ENCODE data around the gene FRRS1. TPM values are rescaled to one million over a fixed set of nuclear protein-coding genes. Genes with fewer than 3 reads are reported as not detected.

Gene FRRS1
- polyA plus RNA-seq, 3 donors from 2014 or later = 0.10 TPM; not detected in 2

DNA sequence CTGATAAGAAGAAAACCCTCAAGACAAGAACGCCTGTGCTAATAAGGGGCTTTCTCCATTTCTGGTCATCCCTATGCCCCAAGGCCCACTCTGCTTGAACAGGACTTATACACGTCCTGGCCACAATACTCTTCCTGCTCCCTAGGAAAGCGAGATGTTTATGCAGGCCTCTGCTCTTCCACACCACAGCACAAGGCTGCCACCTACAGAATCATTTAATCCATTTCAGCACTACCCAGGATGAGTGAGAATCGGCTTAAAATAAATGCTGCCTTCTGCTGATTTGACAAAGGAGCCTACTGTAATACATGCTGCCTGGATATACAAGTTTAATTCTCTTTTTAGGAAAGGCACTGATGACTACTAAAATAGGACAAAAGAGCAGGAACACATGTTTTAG lies 29.4 kb downstream of the FRRS1 start:
- Mint-ChIP-seq H3K9me3 (no peaks in the 10 kb centered on the region), H3K27me3 (ENCODE audit: low read depth in 3 of 3) (peaks cover 0 to 4% (median 1%) of the 10 kb centered on the region in 3 donors), H3K4me3 (no peak overlapping the region), H3K27ac (no peak overlapping the region), H3K36me3 (peaks cover 0 to 4% (median 3%) of the 10 kb centered on the region in 3 donors), H3K4me1 (no peaks in the 10 kb centered on the region)
- DNase-seq = no peak

DNA sequence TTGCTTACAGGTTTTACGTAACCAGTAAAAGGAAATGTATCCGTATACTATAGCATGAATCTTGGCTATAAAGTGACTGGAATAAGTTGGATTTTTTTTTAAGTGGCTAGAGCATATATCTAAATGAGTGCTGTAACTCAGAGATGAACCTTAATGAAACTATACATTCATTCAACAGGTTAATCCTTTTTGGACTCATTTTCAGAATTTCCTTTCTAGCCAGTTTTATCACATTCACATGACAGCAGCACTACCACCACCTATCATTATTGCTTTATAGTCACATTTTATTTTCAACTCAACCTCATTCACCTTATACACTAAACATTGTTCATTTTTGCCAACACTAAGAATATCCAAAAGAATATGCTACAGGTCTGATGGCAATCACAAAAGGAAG lies 30.6 kb downstream of the FRRS1 start:
- peaks cover 0 to 4% (median 3%) of the 10 kb centered on the region in 3 donors for H3K36me3 Mint-ChIP-seq
- no peak overlapping the region for H3K27ac Mint-ChIP-seq
- H3K9me3 Mint-ChIP-seq = no peaks in the 10 kb centered on the region
- H3K27me3 Mint-ChIP-seq (ENCODE audit: low read depth in 3 of 3) = peaks cover 0 to 2% (median 1%) of the 10 kb centered on the region in 3 donors
- no peak for DNase-seq
- no peak overlapping the region for H3K4me3 Mint-ChIP-seq
- H3K4me1 Mint-ChIP-seq = no peaks in the 10 kb centered on the region

DNA sequence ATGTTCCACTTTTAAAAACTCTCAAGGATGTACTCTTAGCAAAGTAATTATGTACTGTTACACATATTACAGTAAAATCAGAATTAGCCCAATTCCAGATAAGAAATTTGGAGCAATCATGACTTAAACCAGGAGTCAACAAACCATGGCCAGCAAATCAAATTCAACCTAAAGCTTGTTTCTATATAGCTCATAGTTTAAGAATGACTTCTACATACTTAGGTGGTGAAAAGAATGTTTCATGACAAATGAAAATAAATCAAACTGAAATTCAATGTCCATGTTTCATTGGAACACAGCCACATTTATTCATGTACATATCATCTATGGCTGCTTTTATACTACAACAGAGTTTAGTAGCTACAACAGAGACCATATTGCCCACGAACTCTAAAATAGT lies 35.1 kb downstream of the FRRS1 start:
- no peaks in the 10 kb centered on the region for H3K4me1 Mint-ChIP-seq
- no peak for DNase-seq
- peaks cover 0 to 3% (median 0%) of the 10 kb centered on the region in 3 donors for H3K36me3 Mint-ChIP-seq
- H3K9me3 Mint-ChIP-seq = no peaks in the 10 kb centered on the region
- H3K27ac Mint-ChIP-seq = no peak overlapping the region
- no peak overlapping the region for H3K4me3 Mint-ChIP-seq
- peaks cover 0 to 4% (median 0%) of the 10 kb centered on the region in 3 donors for H3K27me3 Mint-ChIP-seq (ENCODE audit: low read depth in 3 of 3)

DNA sequence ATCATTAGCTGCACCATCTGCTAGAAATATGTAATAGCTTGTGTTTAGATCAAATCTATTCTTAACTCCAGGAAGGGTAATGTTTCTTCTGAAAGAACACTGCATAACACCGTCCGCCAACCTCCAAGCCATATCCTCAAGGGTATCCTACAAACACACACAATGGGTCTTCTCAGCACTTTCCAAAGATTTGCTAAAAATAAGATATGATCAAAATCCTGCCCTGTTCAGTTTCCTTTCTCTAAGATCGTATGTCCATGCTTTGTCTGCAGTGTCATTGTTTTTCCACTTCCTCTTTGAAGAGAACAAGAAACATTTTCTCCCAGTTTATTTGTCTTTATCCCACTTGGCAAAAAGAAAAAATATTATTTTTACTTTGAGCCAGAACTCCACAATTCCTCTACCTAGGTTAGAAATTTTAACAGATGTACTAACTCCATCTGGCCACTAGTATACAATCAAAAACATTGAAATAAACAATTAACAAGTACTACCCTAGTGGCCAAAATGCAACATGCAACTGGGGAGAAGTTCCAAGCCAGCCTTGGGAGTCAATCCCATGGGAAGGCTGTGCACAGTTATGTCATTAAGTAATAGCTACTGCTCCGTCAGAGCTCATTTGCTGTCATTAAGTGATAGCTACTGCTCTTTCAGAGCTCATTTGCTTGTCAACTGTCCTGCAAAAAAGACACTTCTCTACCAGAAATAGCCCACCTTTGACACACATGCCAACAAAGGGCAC lies 37.8 kb downstream of the FRRS1 start:
- no peak overlapping the region for H3K4me3 Mint-ChIP-seq
- peaks cover 0 to 3% (median 0%) of the 10 kb centered on the region in 3 donors for H3K36me3 Mint-ChIP-seq

DNA sequence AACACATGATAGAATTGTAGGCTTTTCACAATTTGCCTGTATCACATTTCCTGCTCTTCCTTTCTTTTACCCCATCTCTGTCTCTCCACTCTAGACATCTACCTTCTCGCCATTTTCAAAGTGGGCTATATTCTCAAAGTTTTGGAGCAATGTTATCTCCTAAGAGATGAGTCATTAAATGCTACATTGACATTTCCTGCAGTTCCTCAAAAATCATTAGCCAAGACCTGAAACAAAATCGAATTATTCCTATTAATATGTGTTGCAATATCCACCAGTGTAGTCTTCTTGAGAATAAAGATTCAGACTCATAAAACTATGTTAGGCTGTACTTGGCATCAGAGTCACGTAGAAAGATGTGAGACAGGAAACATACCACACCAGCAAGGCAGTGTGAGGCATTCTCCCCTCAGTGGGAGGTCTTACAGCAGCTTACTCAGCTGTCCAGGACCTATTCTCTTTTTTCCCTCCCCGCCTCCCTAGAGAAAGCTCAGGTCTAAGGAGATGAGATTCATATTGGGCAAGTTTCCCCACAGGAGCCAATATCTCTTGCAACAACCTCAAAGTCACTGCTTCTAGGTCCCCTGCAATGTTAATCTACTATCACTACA lies 38.8 kb downstream of the FRRS1 start:
- no peaks in the 10 kb centered on the region for H3K36me3 Mint-ChIP-seq

More for the DNA sequence above, 37.8 kb downstream of the FRRS1 start:
- Mint-ChIP-seq H3K27me3 (ENCODE audit: low read depth in 3 of 3) (peaks cover 0 to 6% (median 0%) of the 10 kb centered on the region in 3 donors), H3K27ac (no peak overlapping the region), H3K4me1 (no peaks in the 10 kb centered on the region), H3K9me3 (no peaks in the 10 kb centered on the region)
- DNase-seq = no peak

DNA sequence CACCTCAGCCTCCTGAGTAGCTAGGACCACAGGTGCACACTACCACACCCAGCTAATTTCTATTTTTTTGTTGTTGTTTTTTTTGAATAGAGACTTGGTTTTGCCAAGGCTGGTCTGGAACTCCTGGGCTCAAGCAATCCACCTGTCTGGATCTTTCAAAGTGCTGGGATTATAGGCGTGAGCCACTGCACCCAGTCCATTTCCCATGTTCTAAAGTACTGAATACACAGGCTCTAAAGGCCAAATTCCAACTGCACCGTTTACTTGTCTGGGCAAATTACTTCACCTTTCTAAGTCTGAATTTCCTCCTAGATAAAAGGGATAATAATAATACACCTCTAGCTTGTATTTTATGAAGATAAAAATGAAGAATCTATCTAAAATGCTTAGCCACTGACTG lies 39.6 kb downstream of the FRRS1 start:
- Mint-ChIP-seq H3K4me3 (no peak overlapping the region), H3K4me1 (no peaks in the 10 kb centered on the region), H3K36me3 (no peaks in the 10 kb centered on the region), H3K9me3 (no peaks in the 10 kb centered on the region), H3K27me3 (ENCODE audit: low read depth in 3 of 3) (peaks cover 0 to 4% (median 2%) of the 10 kb centered on the region in 3 donors), H3K27ac (no peak overlapping the region)
- no peak for DNase-seq

More for the DNA sequence above, 38.8 kb downstream of the FRRS1 start:
- Mint-ChIP-seq H3K4me3 (no peak overlapping the region), H3K4me1 (no peaks in the 10 kb centered on the region), H3K27ac (no peak overlapping the region), H3K9me3 (no peaks in the 10 kb centered on the region), H3K27me3 (ENCODE audit: low read depth in 3 of 3) (peaks cover 0 to 7% (median 2%) of the 10 kb centered on the region in 3 donors)
- no peak for DNase-seq

DNA sequence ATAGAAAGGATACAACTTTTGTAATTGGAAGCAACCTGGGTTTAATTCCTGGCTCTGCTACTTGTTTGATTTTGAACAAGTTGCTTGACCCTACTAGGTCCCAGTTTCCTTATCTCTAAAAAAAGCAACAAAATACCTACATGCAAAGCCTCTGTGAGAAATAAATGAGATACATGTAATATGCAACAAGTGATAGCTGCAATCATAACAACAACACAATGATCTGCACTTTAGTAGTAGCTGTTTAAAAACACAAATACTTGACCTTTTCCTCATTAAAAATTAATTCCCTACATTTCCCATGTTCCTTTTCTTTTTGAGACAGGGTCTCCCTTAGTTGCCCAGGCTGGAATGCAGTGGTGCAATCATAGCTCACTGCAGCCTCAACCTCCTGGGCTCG lies 40.0 kb downstream of the FRRS1 start:
- DNase-seq = no peak
- Mint-ChIP-seq H3K4me3 (no peak overlapping the region), H3K27me3 (ENCODE audit: low read depth in 3 of 3) (peaks cover 0 to 4% (median 2%) of the 10 kb centered on the region in 3 donors), H3K9me3 (no peaks in the 10 kb centered on the region), H3K27ac (no peak overlapping the region), H3K4me1 (no peaks in the 10 kb centered on the region), H3K36me3 (no peaks in the 10 kb centered on the region)

DNA sequence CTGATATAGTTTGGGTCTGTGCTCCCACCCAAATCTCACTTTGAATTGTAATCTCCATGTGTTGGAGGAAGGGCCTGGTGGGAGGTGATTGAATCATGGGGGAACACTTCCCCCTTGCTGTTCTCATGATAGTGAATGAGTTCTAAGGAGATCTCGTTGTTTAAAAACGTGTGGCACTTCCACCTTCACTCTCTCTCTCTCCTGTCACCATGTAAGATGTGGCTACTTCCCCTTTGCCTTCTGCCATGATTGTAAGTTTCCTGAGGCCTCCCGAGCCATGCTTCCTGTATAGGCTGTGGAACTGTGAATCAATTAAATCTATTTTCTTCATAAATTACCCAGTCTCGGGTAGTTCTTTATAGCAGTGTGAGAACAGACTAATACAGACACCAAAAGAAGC lies 40.4 kb downstream of the FRRS1 start:
- H3K27ac Mint-ChIP-seq = no peak overlapping the region
- no peaks in the 10 kb centered on the region for H3K9me3 Mint-ChIP-seq
- DNase-seq = no peak
- no peaks in the 10 kb centered on the region for H3K36me3 Mint-ChIP-seq
- no peak overlapping the region for H3K4me3 Mint-ChIP-seq
- H3K4me1 Mint-ChIP-seq = no peaks in the 10 kb centered on the region
- peaks cover 0 to 4% (median 2%) of the 10 kb centered on the region in 3 donors for H3K27me3 Mint-ChIP-seq (ENCODE audit: low read depth in 3 of 3)

DNA sequence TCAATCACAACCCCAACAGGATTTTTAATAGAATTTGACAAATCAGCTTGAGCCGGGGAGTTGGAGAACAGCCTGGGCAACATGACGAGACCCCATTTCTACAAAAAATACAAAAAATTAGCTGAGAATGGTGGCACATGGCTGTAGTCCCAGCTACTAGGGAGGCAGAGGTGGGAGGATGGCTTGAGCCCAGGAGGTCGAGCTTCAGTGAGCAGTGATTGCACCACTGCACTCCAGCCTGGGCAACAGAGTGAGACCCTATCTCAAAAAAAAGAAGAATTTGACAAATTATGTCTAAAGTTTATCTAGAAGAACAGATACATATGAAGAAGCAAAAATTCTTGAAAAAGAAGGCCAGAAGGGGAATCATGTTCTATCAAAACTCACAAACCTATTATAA lies 43.2 kb downstream of the FRRS1 start:
- Mint-ChIP-seq H3K9me3 (no peaks in the 10 kb centered on the region), H3K27me3 (ENCODE audit: low read depth in 3 of 3) (peaks cover 0 to 4% (median 2%) of the 10 kb centered on the region in 3 donors), H3K4me3 (no peak overlapping the region), H3K36me3 (no peaks in the 10 kb centered on the region), H3K4me1 (no peaks in the 10 kb centered on the region), H3K27ac (no peak overlapping the region)
- DNase-seq = no peak

DNA sequence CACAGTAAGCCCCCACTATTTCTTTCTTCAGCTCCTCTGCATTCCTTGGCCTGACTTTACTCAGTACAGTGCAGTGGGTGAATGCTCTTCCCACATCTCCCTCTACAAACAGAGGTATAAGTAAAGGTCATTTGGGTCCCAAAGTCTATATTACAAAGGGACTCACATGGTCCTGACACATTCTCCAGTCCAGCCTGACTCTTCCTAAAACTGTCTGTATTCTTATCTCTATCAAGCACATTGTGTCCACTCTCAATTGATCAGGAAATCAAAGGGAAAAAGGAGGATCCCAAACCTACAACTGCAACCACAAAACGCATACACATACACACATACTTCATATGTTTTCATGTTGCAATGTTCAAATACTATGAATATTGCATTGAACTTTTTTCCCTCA lies 49.4 kb downstream of the FRRS1 start:
- no peaks in the 10 kb centered on the region for H3K4me1 Mint-ChIP-seq
- H3K4me3 Mint-ChIP-seq = no peak overlapping the region
- peaks cover 0 to 9% (median 0%) of the 10 kb centered on the region in 3 donors for H3K36me3 Mint-ChIP-seq
- H3K9me3 Mint-ChIP-seq = no peaks in the 10 kb centered on the region
- H3K27me3 Mint-ChIP-seq (ENCODE audit: low read depth in 3 of 3) = no peaks in the 10 kb centered on the region
- DNase-seq = no peak
- H3K27ac Mint-ChIP-seq = no peak overlapping the region

DNA sequence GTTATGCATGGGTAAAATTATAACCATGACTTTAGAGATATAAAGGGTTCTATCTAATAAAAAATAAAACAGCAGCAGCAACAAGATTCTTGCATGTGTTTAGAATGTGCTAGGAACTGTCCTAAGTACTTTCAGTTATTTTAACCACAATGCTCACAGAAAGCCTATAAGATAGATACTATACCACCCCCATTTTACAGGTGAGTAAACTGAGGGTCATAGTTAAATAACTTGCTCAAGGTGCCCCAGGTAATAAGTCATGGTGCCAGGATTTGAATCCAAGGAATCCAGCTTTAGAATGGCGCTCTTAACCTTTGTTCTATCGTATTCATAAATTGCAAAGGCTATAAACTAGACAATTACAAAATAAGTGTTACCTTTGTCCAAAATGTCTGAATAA lies 53.4 kb downstream of the FRRS1 start:
- Mint-ChIP-seq H3K4me3 (no peak overlapping the region), H3K27ac (no peak overlapping the region), H3K27me3 (ENCODE audit: low read depth in 3 of 3) (no peaks in the 10 kb centered on the region), H3K9me3 (no peaks in the 10 kb centered on the region), H3K36me3 (peaks cover 0 to 9% (median 0%) of the 10 kb centered on the region in 3 donors), H3K4me1 (no peaks in the 10 kb centered on the region)
- DNase-seq = no peak

DNA sequence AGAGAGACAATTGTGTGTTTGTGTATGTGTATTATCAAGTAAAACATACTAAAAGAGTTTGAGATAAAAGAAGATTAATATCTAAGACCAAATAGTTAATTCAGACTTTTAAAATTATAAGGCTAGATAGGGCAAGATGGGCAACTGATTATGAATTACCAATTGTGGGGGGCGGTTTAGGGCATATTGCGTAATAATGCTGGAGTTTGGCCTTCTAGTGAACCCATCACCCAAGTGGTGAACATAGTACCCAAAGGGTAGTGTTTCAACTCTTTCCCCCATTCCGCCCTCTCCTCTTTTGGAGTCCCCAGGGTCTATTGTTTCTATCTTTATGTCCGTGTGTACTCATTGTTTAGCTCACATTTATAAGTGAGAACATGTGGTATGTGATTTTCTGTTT lies 55.4 kb downstream of the FRRS1 start:
- Mint-ChIP-seq H3K4me1 (no peaks in the 10 kb centered on the region), H3K4me3 (no peak overlapping the region), H3K27ac (no peak overlapping the region), H3K36me3 (peaks cover 0 to 4% (median 0%) of the 10 kb centered on the region in 3 donors), H3K27me3 (ENCODE audit: low read depth in 3 of 3) (no peaks in the 10 kb centered on the region), H3K9me3 (no peaks in the 10 kb centered on the region)
- no peak for DNase-seq

DNA sequence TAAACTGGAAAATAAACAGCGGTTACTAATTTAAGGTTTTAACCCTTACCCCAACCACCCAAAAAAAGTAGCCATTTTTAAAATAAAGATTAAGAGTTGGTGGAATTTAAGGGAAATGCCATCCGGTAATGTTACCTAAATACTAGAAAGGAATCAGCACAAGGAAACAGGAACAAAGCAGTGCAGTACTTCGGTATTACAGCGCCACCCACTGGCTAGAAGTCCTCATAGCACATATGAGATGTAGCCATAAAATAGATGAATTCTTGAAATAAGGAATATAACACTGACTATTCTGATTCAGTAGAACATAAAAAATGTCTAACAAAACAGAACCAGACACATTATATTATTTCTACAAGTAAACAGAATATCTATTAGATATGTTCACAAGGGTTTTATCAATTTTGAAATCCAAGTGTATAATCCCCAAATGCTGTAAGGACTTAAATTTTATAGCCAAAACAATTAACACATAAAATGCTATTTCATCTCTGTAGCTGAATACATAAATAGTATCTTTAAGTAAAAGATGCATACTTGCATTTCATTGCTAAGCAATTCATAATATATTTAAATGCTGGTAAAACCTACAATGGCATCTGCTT lies 58.8 kb downstream of the FRRS1 start:
- Mint-ChIP-seq H3K27ac (no peak overlapping the region), H3K36me3 (no peaks in the 10 kb centered on the region), H3K9me3 (no peaks in the 10 kb centered on the region), H3K4me3 (no peak overlapping the region), H3K4me1 (peaks cover 5 to 8% of the 10 kb centered on the region in 2 donors), H3K27me3 (ENCODE audit: low read depth in 3 of 3) (peaks cover 0 to 3% (median 2%) of the 10 kb centered on the region in 3 donors)
- peak in 2 of 3 donors; percentile 8 to 17 for DNase-seq

DNA sequence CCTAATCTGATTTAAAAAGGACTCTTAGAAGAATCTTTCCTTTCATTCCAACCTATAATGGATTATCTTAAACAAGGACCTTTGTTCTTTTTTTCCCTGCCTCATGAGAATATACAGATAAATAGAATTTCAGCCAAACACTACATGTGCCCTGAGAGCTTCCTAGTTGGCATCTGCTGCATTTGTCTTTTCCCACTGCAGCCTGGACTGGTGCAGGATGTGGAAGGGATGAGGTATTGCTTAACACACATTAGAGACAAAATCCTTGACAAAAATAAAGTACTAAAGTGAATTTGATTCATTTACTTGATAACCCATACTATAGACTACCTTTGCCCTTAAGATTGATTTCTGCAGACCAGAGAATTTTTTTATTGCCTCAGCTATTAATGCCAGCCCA lies 61.0 kb downstream of the FRRS1 start:
- no peaks in the 10 kb centered on the region for H3K9me3 Mint-ChIP-seq
- no peak overlapping the region for H3K27ac Mint-ChIP-seq
- H3K27me3 Mint-ChIP-seq (ENCODE audit: low read depth in 3 of 3) = peaks cover 0 to 5% (median 3%) of the 10 kb centered on the region in 3 donors
- no peak overlapping the region for H3K4me3 Mint-ChIP-seq
- no peak for DNase-seq
- H3K4me1 Mint-ChIP-seq = peaks cover 5 to 8% of the 10 kb centered on the region in 2 donors
- H3K36me3 Mint-ChIP-seq = no peaks in the 10 kb centered on the region
